Loucy (cell line): ENCODE data around the gene CNDP2.

ENCODE experiments used
- H2AFZ ChIP-seq: fragments of 200-600 bp; sonication (generic); 2 replicates; pipeline ENCODE4 v1.6.0; 2016; ENCODE audit warnings: antibody characterized with exemption, mild to moderate bottlenecking, low read length, moderate library complexity
- H3F3A ChIP-seq: fragments of 200-600 bp; 2 replicates; pipeline ENCODE4 v1.6.0; 2016; ENCODE audit warnings: antibody characterized with exemption, low read depth, mild to moderate bottlenecking
- H3K27me3 ChIP-seq: fragments of 200-600 bp; sonication (generic); 2 replicates; pipeline ENCODE4 v1.6.1; 2014; ENCODE audit warnings: low read length, mild to moderate bottlenecking; ENCODE audit not compliant: insufficient read depth, poor library complexity, severe bottlenecking
- H3K36me3 ChIP-seq: fragments of 200-600 bp; sonication (generic); 2 replicates; pipeline ENCODE4 v1.6.1; 2016; ENCODE audit warnings: low read length; ENCODE audit not compliant: insufficient read depth
- H3K4me1 ChIP-seq: fragments of 200-600 bp; sonication (generic); 2 replicates; pipeline ENCODE4 v1.5.1; 2014; ENCODE audit warnings: low read length, mild to moderate bottlenecking; ENCODE audit not compliant: insufficient read depth, poor library complexity, severe bottlenecking
- H3K4me2 ChIP-seq: fragments of 200-600 bp; sonication (generic); 2 replicates; pipeline ENCODE4 v1.6.0; 2014; ENCODE audit warnings: antibody characterized with exemption, low read length, low read depth, mild to moderate bottlenecking; ENCODE audit not compliant: poor library complexity, severe bottlenecking
- H3K4me3 ChIP-seq: fragments of 200-600 bp; sonication (generic); 2 replicates; pipeline ENCODE4 v1.5.1; 2014; ENCODE audit warnings: low read length, mild to moderate bottlenecking, mixed read lengths; ENCODE audit not compliant: poor library complexity, severe bottlenecking
- H3K79me2 ChIP-seq: fragments of 200-600 bp; sonication (generic); 2 replicates; pipeline ENCODE4 v1.6.1; 2014; ENCODE audit warnings: low read length; ENCODE audit not compliant: insufficient read depth
- H3K9ac ChIP-seq: fragments of 200-600 bp; sonication (generic); 2 replicates; pipeline ENCODE4 v1.6.0; 2014; ENCODE audit warnings: mild to moderate bottlenecking, low read depth, low read length, moderate library complexity; ENCODE audit not compliant: poor library complexity, severe bottlenecking
- H3K9me2 ChIP-seq: fragments of 200-600 bp; sonication (generic); replicated peaks from 2 replicates; pipeline ENCODE4 v1.6.1; 2016; ENCODE audit warnings: low read depth, low read length, mixed read lengths
- H3K9me3 ChIP-seq: fragments of 200-600 bp; sonication (generic); 2 replicates; pipeline ENCODE4 v1.6.1; 2014; ENCODE audit warnings: mild to moderate bottlenecking, antibody characterized with exemption, low read length, low read depth; ENCODE audit not compliant: insufficient read depth
- H4K20me1 ChIP-seq: fragments of 200-600 bp; sonication (generic); 2 replicates; pipeline ENCODE4 v1.6.0; 2014; ENCODE audit warnings: antibody characterized with exemption, low read length, mild to moderate bottlenecking; ENCODE audit not compliant: insufficient read depth, poor library complexity, severe bottlenecking
- CTCF ChIP-seq: fragments of 200-600 bp; sonication (generic); conservative IDR thresholded peaks from 2 replicates; pipeline ENCODE4 v1.5.1; 2014; ENCODE audit warnings: mild to moderate bottlenecking, antibody characterized with exemption, low read length
- EZH2phosphoT487 ChIP-seq: fragments of 200-600 bp; IDR thresholded peaks from 2 replicates; pipeline ENCODE4 v1.6.1; 2018; ENCODE audit warnings: antibody characterized with exemption, mild to moderate bottlenecking, moderate library complexity, borderline replicate concordance

CNDP2 gene

DNA sequence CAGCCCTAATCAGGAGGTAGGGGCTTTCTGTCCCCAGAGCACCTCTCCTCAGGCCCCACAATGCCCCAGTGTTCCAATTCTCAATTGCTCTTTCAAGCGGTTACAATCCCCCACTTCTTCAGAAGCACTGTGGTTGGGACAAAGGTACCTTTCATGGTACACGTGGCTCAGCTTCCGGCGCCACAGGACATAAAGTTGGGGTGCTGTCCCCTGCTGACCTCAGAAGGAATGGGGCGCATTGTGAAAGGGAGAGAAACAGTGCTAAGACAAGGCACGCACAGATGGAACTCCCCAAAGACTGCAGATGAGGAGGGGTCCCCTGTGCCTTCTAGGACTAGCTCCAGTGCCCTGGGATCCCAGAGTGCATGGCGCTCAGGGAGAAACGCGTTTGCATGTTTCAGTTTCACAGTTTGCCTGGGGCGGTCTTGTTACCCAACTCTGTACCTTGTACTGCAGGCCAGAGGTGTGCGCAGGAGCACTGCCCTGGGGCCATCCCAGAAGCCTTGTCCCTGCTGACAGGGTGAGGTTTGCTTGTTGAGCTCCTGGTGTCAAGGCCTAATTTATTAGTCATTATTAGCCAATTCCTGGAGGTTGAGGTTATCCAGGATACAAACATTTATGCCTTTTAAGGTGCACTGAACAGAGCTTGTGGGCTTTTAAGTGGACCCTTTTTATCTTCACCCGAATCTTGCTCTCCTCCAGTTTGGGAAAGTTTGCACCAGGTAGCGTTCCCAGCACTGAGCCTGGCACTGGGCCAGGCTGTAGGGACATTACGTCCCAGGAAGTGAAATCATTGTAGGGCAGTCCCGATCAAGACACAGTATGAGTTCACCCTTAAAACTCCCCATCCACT lies 45.8 kb downstream of the CNDP2 start:
- H3K9me3 ChIP-seq, result no peaks in the 10 kb centered on the region
- TF ChIP-seq CTCF (no peak), EZH2phosphoT487 (no peak)
- H3K27me3 ChIP-seq, result no peaks in the 10 kb centered on the region
- H3K9ac ChIP-seq, result no peak overlapping the region
- H2AFZ ChIP-seq, result no peak overlapping the region
- H4K20me1 ChIP-seq, result no peaks in the 10 kb centered on the region
- H3K9me2 ChIP-seq, result no peaks in the 10 kb centered on the region
- no peaks in the 10 kb centered on the region for H3K79me2 ChIP-seq
- H3K4me1 ChIP-seq, result no peaks in the 10 kb centered on the region
- no peaks in the 10 kb centered on the region for H3K36me3 ChIP-seq
- no peak overlapping the region for H3K4me2 ChIP-seq
- H3F3A ChIP-seq, result no peaks in the 10 kb centered on the region
- H3K4me3 ChIP-seq, result no peak overlapping the region

GRCh38 chr18:74544898-74545297 lies 48.7 kb downstream of the CNDP2 start:
- Histone ChIP-seq H3K9me2 (no peaks in the 10 kb centered on the region), H2AFZ (no peak overlapping the region), H3F3A (no peaks in the 10 kb centered on the region), H4K20me1 (no peaks in the 10 kb centered on the region), H3K79me2 (no peaks in the 10 kb centered on the region), H3K9me3 (peaks cover 6% of the 10 kb centered on the region; the same call in 1 of the 2 replicates), H3K9ac (no peak overlapping the region), H3K4me2 (no peak overlapping the region), H3K4me1 (no peaks in the 10 kb centered on the region), H3K4me3 (no peak overlapping the region), H3K27me3 (no peaks in the 10 kb centered on the region), H3K36me3 (no peaks in the 10 kb centered on the region)
- TF ChIP-seq EZH2phosphoT487 (no peak), CTCF (no peak)

DNA sequence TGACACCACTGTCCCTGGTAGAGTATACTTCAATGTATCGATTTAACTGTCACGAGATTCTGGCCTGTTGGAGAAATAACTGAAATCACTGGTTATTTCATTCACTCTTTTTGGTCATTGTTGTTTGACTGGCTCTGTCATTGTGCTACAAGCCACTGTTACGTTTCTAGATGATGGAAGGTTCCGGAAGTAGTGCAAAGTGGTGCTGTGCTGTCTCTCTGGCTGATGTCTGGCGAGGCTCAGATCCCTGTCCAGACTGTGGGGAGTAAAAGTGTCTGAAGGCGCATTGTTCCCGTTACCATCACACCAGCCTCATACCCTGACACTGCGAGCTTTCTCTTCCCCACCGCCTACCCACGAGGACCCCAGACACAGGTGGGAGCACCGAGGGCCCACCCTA lies 49.8 kb downstream of the CNDP2 start:
- Histone ChIP-seq H3K4me1 (no peaks in the 10 kb centered on the region), H2AFZ (no peak overlapping the region)
- TF ChIP-seq CTCF (no peak), EZH2phosphoT487 (no peak)

More for the DNA sequence above, 49.8 kb downstream of the CNDP2 start:
- H3K36me3 ChIP-seq, result no peaks in the 10 kb centered on the region
- no peaks in the 10 kb centered on the region for H4K20me1 ChIP-seq
- peaks cover 7% of the 10 kb centered on the region; the same call in 1 of the 2 replicates for H3K9me3 ChIP-seq
- H3K27me3 ChIP-seq, result no peaks in the 10 kb centered on the region
- H3K9me2 ChIP-seq, result no peaks in the 10 kb centered on the region
- no peak overlapping the region for H3K4me3 ChIP-seq
- no peaks in the 10 kb centered on the region for H3F3A ChIP-seq
- no peak overlapping the region for H3K9ac ChIP-seq
- no peaks in the 10 kb centered on the region for H3K79me2 ChIP-seq
- no peak overlapping the region for H3K4me2 ChIP-seq
